ENCODE measurements around the gene DUSP28.

DNA sequence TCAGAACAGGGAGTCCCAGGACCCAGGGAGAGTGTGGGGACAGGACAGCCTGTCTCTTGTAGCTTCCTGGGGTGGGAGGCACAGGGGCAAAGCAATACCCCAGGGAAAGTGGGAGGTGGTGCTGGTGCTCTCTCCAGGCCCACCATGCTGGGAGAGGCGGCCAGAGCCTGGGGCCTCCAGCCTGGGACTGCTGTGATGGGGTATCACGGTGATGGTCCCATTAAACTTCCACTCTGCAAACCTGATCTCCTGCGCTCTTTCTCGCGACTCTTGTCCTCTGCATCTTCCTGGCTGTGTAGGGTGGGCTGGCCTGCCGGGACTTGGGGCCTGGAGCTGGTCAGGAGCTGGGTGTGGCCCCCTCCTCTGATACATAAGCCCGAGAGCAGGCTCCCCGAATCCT is 18.3 kb downstream of the DUSP28 start:
- TF ChIP-seq, protein P1, sequence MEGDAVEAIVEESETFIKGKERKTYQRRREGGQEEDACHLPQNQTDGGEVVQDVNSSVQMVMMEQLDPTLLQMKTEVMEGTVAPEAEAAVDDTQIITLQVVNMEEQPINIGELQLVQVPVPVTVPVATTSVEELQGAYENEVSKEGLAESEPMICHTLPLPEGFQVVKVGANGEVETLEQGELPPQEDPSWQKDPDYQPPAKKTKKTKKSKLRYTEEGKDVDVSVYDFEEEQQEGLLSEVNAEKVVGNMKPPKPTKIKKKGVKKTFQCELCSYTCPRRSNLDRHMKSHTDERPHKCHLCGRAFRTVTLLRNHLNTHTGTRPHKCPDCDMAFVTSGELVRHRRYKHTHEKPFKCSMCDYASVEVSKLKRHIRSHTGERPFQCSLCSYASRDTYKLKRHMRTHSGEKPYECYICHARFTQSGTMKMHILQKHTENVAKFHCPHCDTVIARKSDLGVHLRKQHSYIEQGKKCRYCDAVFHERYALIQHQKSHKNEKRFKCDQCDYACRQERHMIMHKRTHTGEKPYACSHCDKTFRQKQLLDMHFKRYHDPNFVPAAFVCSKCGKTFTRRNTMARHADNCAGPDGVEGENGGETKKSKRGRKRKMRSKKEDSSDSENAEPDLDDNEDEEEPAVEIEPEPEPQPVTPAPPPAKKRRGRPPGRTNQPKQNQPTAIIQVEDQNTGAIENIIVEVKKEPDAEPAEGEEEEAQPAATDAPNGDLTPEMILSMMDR (IDR thresholded peaks at IDR 0.05) = no peak
- TF ChIP-seq POLR2AphosphoS5 (IDR thresholded peaks at IDR 0.05) = no peak

All from gastroesophageal sphincter (tissue), 3 donors.